ENCODE measurements around the gene TGFB2.

The TGFB2 gene

DNA sequence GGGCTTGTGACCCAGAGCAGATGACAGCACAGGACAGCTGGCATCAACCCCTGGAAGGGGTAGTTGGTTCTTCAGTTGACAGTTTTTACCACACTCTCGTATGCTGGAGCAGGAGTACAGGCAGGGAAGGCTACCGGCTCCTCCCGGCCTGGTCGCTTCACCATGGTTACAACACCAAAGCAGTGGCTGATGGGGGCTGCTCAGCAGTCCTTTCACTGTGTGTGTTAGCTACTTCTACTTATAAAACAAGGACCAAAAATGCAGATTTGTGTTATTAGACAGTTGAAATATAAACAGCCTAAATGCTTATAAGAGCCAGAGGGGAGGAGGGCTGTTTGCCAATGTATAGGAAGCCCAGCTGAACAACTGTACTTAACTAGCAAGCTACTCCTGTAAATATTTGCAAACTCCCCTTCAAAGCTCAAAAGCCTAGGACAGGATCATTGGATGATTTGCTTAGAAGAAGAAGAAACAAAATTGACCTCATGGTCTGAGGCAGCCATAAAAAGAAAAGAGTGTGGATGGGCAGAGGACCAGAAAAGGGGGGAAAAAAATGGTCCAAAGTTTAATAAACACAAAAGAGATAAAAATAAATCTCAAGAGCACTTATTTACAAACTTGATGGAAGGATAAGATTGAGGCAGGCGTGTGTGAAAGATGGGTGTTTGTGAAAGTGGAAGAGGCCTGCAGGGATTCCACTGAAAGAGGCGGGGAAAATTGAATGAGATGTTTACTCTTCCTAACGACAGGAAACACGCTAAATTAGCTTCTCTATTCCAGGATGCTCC is 57.1 kb downstream of the TGFB2 start:
- H3K27ac ChIP-seq (ENCODE audit: low read length) = no peak overlapping the region
- H3K9ac ChIP-seq (ENCODE audit: low read length) = no peak overlapping the region
- TF ChIP-seq, protein P1, sequence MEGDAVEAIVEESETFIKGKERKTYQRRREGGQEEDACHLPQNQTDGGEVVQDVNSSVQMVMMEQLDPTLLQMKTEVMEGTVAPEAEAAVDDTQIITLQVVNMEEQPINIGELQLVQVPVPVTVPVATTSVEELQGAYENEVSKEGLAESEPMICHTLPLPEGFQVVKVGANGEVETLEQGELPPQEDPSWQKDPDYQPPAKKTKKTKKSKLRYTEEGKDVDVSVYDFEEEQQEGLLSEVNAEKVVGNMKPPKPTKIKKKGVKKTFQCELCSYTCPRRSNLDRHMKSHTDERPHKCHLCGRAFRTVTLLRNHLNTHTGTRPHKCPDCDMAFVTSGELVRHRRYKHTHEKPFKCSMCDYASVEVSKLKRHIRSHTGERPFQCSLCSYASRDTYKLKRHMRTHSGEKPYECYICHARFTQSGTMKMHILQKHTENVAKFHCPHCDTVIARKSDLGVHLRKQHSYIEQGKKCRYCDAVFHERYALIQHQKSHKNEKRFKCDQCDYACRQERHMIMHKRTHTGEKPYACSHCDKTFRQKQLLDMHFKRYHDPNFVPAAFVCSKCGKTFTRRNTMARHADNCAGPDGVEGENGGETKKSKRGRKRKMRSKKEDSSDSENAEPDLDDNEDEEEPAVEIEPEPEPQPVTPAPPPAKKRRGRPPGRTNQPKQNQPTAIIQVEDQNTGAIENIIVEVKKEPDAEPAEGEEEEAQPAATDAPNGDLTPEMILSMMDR (IDR thresholded peaks at IDR 0.05; ENCODE audit: low read depth, low read length) = no peak
- TF ChIP-seq EZH2phosphoT487 (IDR thresholded peaks at IDR 0.05; ENCODE audit: low read depth) = no peak
- H3K4me3 ChIP-seq (ENCODE audit: low read length) = no peak overlapping the region
- no peaks in the 10 kb centered on the region for H3K9me3 ChIP-seq (ENCODE audit: insufficient read depth, low read length)
- no peaks in the 10 kb centered on the region for H3K4me1 ChIP-seq (ENCODE audit: low read length)
- no peaks in the 10 kb centered on the region for H3K27me3 ChIP-seq (ENCODE audit: low read depth, low read length)
- H4K20me1 ChIP-seq (ENCODE audit: insufficient read depth, low read length) = no peaks in the 10 kb centered on the region
- H3K36me3 ChIP-seq (replicated peaks; ENCODE audit: low read depth, low read length) = no peaks in the 10 kb centered on the region
- H2AFZ ChIP-seq (ENCODE audit: low read depth, low read length) = no peak overlapping the region
- H3K4me2 ChIP-seq (ENCODE audit: low read length) = no peak overlapping the region
- H3K79me2 ChIP-seq (ENCODE audit: low read length) = no peaks in the 10 kb centered on the region

DNA sequence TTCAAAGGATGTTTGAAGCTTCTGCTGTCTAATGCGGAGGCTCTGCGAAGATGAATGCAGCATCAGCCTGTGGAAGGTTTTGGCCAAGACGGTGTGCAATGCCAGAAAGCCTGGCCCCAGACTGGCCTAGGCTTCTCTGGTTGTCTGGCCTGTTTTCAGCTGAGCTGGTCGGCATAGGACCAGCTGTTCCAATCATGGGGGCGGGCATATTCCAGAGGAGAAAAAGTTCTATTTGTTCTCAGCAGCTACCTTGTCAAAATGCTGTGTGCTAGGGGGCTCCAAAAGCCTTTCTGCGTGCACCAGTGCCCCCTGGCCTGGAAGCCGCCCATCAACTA is 57.6 kb downstream of the TGFB2 start:
- Histone ChIP-seq H3K9ac (ENCODE audit: low read length) (no peak overlapping the region), H4K20me1 (ENCODE audit: insufficient read depth, low read length) (no peaks in the 10 kb centered on the region), H3K4me2 (ENCODE audit: low read length) (no peak overlapping the region), H3K4me1 (ENCODE audit: low read length) (no peaks in the 10 kb centered on the region), H3K4me3 (ENCODE audit: low read length) (no peak overlapping the region), H3K27me3 (ENCODE audit: low read depth, low read length) (no peaks in the 10 kb centered on the region), H2AFZ (ENCODE audit: low read depth, low read length) (no peak overlapping the region), H3K79me2 (ENCODE audit: low read length) (no peaks in the 10 kb centered on the region), H3K9me3 (ENCODE audit: insufficient read depth, low read length) (no peaks in the 10 kb centered on the region), H3K27ac (ENCODE audit: low read length) (no peak overlapping the region), H3K36me3 (replicated peaks; ENCODE audit: low read depth, low read length) (no peaks in the 10 kb centered on the region)
- no peak for TF ChIP-seq EZH2phosphoT487 (IDR thresholded peaks at IDR 0.05; ENCODE audit: low read depth)
- TF ChIP-seq, protein P1 (IDR thresholded peaks at IDR 0.05; ENCODE audit: low read depth, low read length) = no peak

DNA sequence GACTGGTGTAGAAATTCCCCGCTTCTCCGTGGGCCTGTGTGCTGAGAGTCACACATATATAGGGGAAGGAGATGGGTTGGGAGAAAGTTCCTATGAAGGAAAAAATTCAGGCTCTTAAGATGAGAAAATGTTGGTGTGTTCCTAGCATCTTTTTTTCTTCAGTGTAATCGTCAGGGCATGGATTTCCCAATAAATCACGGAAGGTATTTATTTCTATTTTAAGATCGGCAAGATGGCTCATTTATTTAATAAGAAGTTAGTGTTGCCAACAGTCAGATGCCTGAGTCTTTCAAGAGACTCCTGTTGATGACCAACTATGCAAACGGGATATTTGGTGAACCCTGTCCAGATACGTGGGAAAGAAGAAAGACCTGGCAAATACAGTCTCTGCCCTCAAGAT is 58.2 kb downstream of the TGFB2 start:
- Histone ChIP-seq H3K9me3 (ENCODE audit: insufficient read depth, low read length) (no peaks in the 10 kb centered on the region), H2AFZ (ENCODE audit: low read depth, low read length) (no peak overlapping the region), H3K27ac (ENCODE audit: low read length) (no peak overlapping the region), H3K4me3 (ENCODE audit: low read length) (no peak overlapping the region), H3K36me3 (replicated peaks; ENCODE audit: low read depth, low read length) (no peaks in the 10 kb centered on the region), H3K4me2 (ENCODE audit: low read length) (no peak overlapping the region), H3K79me2 (ENCODE audit: low read length) (no peaks in the 10 kb centered on the region), H3K4me1 (ENCODE audit: low read length) (no peaks in the 10 kb centered on the region), H4K20me1 (ENCODE audit: insufficient read depth, low read length) (no peaks in the 10 kb centered on the region), H3K27me3 (ENCODE audit: low read depth, low read length) (no peaks in the 10 kb centered on the region), H3K9ac (ENCODE audit: low read length) (no peak overlapping the region)
- TF ChIP-seq, protein P1 (IDR thresholded peaks at IDR 0.05; ENCODE audit: low read depth, low read length) = no peak
- TF ChIP-seq EZH2phosphoT487 (IDR thresholded peaks at IDR 0.05; ENCODE audit: low read depth) = no peak

DNA sequence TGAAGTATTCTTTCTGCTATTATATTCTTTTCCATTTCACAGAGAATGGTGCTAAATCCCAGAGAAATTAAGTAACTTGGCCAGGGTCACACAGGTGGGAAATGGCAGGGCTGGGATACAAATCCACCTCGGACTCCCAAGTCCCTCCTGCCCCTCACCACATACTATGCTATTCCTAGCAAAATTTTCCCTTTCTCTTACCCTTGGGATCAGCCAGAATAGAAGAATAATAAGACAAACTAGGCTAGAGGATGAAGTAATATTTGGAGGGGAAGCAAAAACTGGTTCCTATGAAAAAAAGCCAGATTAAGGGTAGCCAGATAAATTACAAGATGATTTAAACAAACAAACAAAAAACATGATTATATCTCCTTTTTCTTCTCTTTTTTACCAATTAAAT is 62.5 kb downstream of the TGFB2 start:
- Histone ChIP-seq H3K4me1 (ENCODE audit: low read length) (no peaks in the 10 kb centered on the region), H3K36me3 (replicated peaks; ENCODE audit: low read depth, low read length) (no peaks in the 10 kb centered on the region), H3K4me2 (ENCODE audit: low read length) (no peak overlapping the region), H3K4me3 (ENCODE audit: low read length) (no peak overlapping the region), H4K20me1 (ENCODE audit: insufficient read depth, low read length) (no peaks in the 10 kb centered on the region), H3K9me3 (ENCODE audit: insufficient read depth, low read length) (no peaks in the 10 kb centered on the region), H3K27ac (ENCODE audit: low read length) (no peak overlapping the region), H2AFZ (ENCODE audit: low read depth, low read length) (no peak overlapping the region), H3K27me3 (ENCODE audit: low read depth, low read length) (no peaks in the 10 kb centered on the region), H3K9ac (ENCODE audit: low read length) (no peak overlapping the region), H3K79me2 (ENCODE audit: low read length) (no peaks in the 10 kb centered on the region)
- TF ChIP-seq EZH2phosphoT487 (IDR thresholded peaks at IDR 0.05; ENCODE audit: low read depth) = no peak
- TF ChIP-seq, protein P1 (IDR thresholded peaks at IDR 0.05; ENCODE audit: low read depth, low read length) = no peak
